Hepatocyte (in vitro differentiated cells): ENCODE results near the gene PEX6. TPM values are rescaled to one million over a fixed set of nuclear protein-coding genes. Genes with fewer than 3 reads are reported as not detected.

Experiments used
- DNase-seq: peaks from one replicate; pipeline ENCODE4 v3.0.0-alpha.2; 2016; ENCODE audit warnings: low spot score
- H2AFZ ChIP-seq: fragments of 200-600 bp; sonication (generic); 2 replicates; pipeline ENCODE4 v1.6.0; 2016; ENCODE audit warnings: antibody characterized with exemption, mild to moderate bottlenecking
- H3K27ac ChIP-seq: fragments of 200-600 bp; sonication (generic); 2 replicates; pipeline ENCODE4 v1.5.1; 2016; ENCODE audit warnings: mild to moderate bottlenecking
- H3K27me3 ChIP-seq: fragments of 200-600 bp; sonication (generic); 2 replicates; pipeline ENCODE4 v1.6.1; 2016
- H3K36me3 ChIP-seq: fragments of 200-600 bp; sonication (generic); replicated peaks from 2 replicates; pipeline ENCODE4 v1.5.1; 2016; ENCODE audit warnings: low read depth; ENCODE audit not compliant: insufficient read depth
- H3K4me1 ChIP-seq: fragments of 200-600 bp; sonication (generic); 2 replicates; pipeline ENCODE4 v1.5.1; 2016; ENCODE audit warnings: mild to moderate bottlenecking, moderate library complexity; ENCODE audit not compliant: insufficient read depth
- H3K4me2 ChIP-seq: fragments of 200-600 bp; sonication (generic); 2 replicates; pipeline ENCODE4 v1.6.0; 2016
- H3K4me3 ChIP-seq: fragments of 200-600 bp; sonication (generic); 2 replicates; pipeline ENCODE4 v1.5.1; 2016; ENCODE audit warnings: mild to moderate bottlenecking
- H3K79me2 ChIP-seq: fragments of 200-600 bp; sonication (generic); 2 replicates; pipeline ENCODE4 v1.6.0; 2017; ENCODE audit warnings: mild to moderate bottlenecking
- H3K9me2 ChIP-seq: fragments of 200-600 bp; sonication (generic); replicated peaks from 2 replicates; pipeline ENCODE4 v1.6.0; 2017; ENCODE audit warnings: mild to moderate bottlenecking; ENCODE audit not compliant: insufficient read depth
- H3K9me3 ChIP-seq: fragments of 200-600 bp; sonication (generic); 2 replicates; pipeline ENCODE4 v1.5.1; 2016; ENCODE audit warnings: low read depth, mild to moderate bottlenecking
- H4K20me1 ChIP-seq: fragments of 200-600 bp; sonication (generic); 2 replicates; pipeline ENCODE4 v1.6.0; 2016; ENCODE audit warnings: mild to moderate bottlenecking; ENCODE audit not compliant: insufficient read depth, poor library complexity, severe bottlenecking
- CTCF ChIP-seq: fragments of 200-600 bp; sonication (generic); IDR thresholded peaks from 2 replicates; pipeline ENCODE4 v1.5.1; 2016; ENCODE audit warnings: antibody characterized with exemption, mild to moderate bottlenecking; ENCODE audit not compliant: poor library complexity
- EZH2 ChIP-seq: fragments of 200-600 bp; sonication (generic); IDR thresholded peaks from 2 replicates; pipeline ENCODE4 v1.6.1; 2016; ENCODE audit warnings: antibody characterized with exemption, mild to moderate bottlenecking, borderline replicate concordance
- EZH2phosphoT487 ChIP-seq: fragments of 200-600 bp; sonication (generic); IDR thresholded peaks from one replicate; pipeline ENCODE4 v1.6.1; 2018; ENCODE audit warnings: antibody characterized with exemption, mild to moderate bottlenecking, low read depth, moderate library complexity; ENCODE audit not compliant: unreplicated experiment, severe bottlenecking
- WGBS: methylation state at CpG from one replicate; pipeline ENCODE4 v1.1.6; 2016; ENCODE audit warnings: low lambda C conversion rate; ENCODE audit errors: missing lambda C conversion rate; 5-methylcytosine and 5-hydroxymethylcytosine counted together
- polyA plus RNA-seq: library from polyadenylated mRNA; unstranded; fragments of >200 nt; fragmentation: Nextera tagmentation; extraction: Ambion mirVana; gene quantifications from 2 replicates; pipeline ENCODE4 v1.2.1, GENCODE V29; 2016
- total RNA-seq: library from RNA; depleted of rRNA; stranded (reverse); fragments of >200 nt; gene quantifications from 2 replicates; pipeline ENCODE4 v1.2.3, GENCODE V29; 2014

The PEX6 gene
- total and polyA plus RNA-seq, 2 experiments from 2014 or later = 39.4 to 46.1 TPM

GRCh38 chr6:42970871-42971612, 7.9 kb downstream of the PEX6 start:
- Histone ChIP-seq H3K27me3 (no peaks in the 10 kb centered on the region), H3K27ac (no peak overlapping the region), H3K9me2 (no peaks in the 10 kb centered on the region), H3K79me2 (peaks cover 6% of the 10 kb centered on the region), H4K20me1 (no peaks in the 10 kb centered on the region), H2AFZ (no peak overlapping the region), H3K4me3 (no peak overlapping the region), H3K4me1 (no peaks in the 10 kb centered on the region), H3K4me2 (no peak overlapping the region), H3K36me3 (no peaks in the 10 kb centered on the region), H3K9me3 (no peaks in the 10 kb centered on the region)
- no peak for TF ChIP-seq CTCF
- no peak for DNase-seq
- WGBS = 89% methylated on average over 4 of the region's 4 CpGs

- H3K36me3 ChIP-seq = no peaks in the 10 kb centered on the region
- no peak overlapping the region for H3K4me2 ChIP-seq
- H3K4me1 ChIP-seq = no peaks in the 10 kb centered on the region
- H3K79me2 ChIP-seq = no peaks in the 10 kb centered on the region
- no peak for DNase-seq
- WGBS = 87% methylated on average over 4 of the region's 4 CpGs
- no peaks in the 10 kb centered on the region for H3K9me2 ChIP-seq
- H4K20me1 ChIP-seq = no peaks in the 10 kb centered on the region
- H3K9me3 ChIP-seq = no peaks in the 10 kb centered on the region
- H2AFZ ChIP-seq = no peak overlapping the region
- H3K27ac ChIP-seq = no peak overlapping the region
- H3K27me3 ChIP-seq = no peaks in the 10 kb centered on the region
- H3K4me3 ChIP-seq = no peak overlapping the region
- TF ChIP-seq CTCF (no peak), EZH2phosphoT487 (no peak), EZH2 (no peak)
Observed at GRCh38 chr6:42969934-42970333, 9.0 kb downstream of the PEX6 start.

GRCh38 chr6:42969431-42969830, 9.6 kb downstream of the PEX6 start:
- H3K36me3 ChIP-seq = no peaks in the 10 kb centered on the region
- no peaks in the 10 kb centered on the region for H3K4me1 ChIP-seq
- WGBS = 85% methylated on average over 2 of the region's 2 CpGs
- no peak for DNase-seq
- no peaks in the 10 kb centered on the region for H3K9me3 ChIP-seq
- no peaks in the 10 kb centered on the region for H3K79me2 ChIP-seq
- H3K4me3 ChIP-seq = no peak overlapping the region
- H3K27me3 ChIP-seq = no peaks in the 10 kb centered on the region
- no peak overlapping the region for H3K27ac ChIP-seq
- no peak overlapping the region for H3K4me2 ChIP-seq
- TF ChIP-seq EZH2 (no peak), EZH2phosphoT487 (no peak), CTCF (no peak)
- no peaks in the 10 kb centered on the region for H4K20me1 ChIP-seq
- H2AFZ ChIP-seq = no peak overlapping the region
- no peaks in the 10 kb centered on the region for H3K9me2 ChIP-seq

GRCh38 chr6:42968783-42969182, 10.2 kb downstream of the PEX6 start:
- Histone ChIP-seq H3K9me2 (no peaks in the 10 kb centered on the region), H3K27ac (no peak overlapping the region), H3K79me2 (no peaks in the 10 kb centered on the region), H3K36me3 (no peaks in the 10 kb centered on the region), H4K20me1 (no peaks in the 10 kb centered on the region), H3K4me2 (no peak overlapping the region), H3K27me3 (no peaks in the 10 kb centered on the region), H2AFZ (no peak overlapping the region), H3K4me1 (no peaks in the 10 kb centered on the region), H3K9me3 (no peaks in the 10 kb centered on the region), H3K4me3 (no peak overlapping the region)
- 69% methylated on average over 4 of the region's 4 CpGs for WGBS
- TF ChIP-seq EZH2phosphoT487 (no peak), EZH2 (no peak), CTCF (no peak)
- DNase-seq = no peak
